Endodermal cell (in vitro differentiated cells): ENCODE data around the gene CLCN1. TPM values are rescaled to one million over a fixed set of nuclear protein-coding genes. Genes with fewer than 3 reads are reported as not detected.

Source experiments
- DNase-seq: peaks from one replicate; pipeline ENCODE4 v3.0.0-alpha.2; 2017
- H3K27ac ChIP-seq: 2 replicates; pipeline ENCODE4 v1.5.1; 2013; ENCODE audit warnings: mild to moderate bottlenecking, low read depth, low read length, moderate library complexity
- H3K27me3 ChIP-seq: 2 replicates; pipeline ENCODE4 v1.6.1; 2013; ENCODE audit warnings: mild to moderate bottlenecking, low read length, moderate library complexity; ENCODE audit not compliant: insufficient read depth, control insufficient read depth, poor library complexity, severe bottlenecking
- H3K36me3 ChIP-seq: 2 replicates; pipeline ENCODE4 v1.7.0; 2013; ENCODE audit warnings: mild to moderate bottlenecking, low read length, moderate library complexity; ENCODE audit not compliant: control insufficient read depth, insufficient read depth
- H3K4me1 ChIP-seq: one replicate; pipeline ENCODE4 v1.7.0; 2013; ENCODE audit warnings: low read length; ENCODE audit not compliant: control insufficient read depth, insufficient read depth
- H3K4me3 ChIP-seq: 2 replicates; pipeline ENCODE4 v1.5.1; 2013; ENCODE audit warnings: mild to moderate bottlenecking, low read length, moderate library complexity
- H3K9ac ChIP-seq: 2 replicates; pipeline ENCODE4 v1.6.1; 2013; ENCODE audit warnings: mild to moderate bottlenecking, low read length, moderate library complexity; ENCODE audit not compliant: poor library complexity, severe bottlenecking; ENCODE audit errors: extremely low read depth
- H3K9me3 ChIP-seq: 2 replicates; pipeline ENCODE4 v1.6.1; 2013; ENCODE audit warnings: mild to moderate bottlenecking, low read length, moderate library complexity; ENCODE audit not compliant: control insufficient read depth
- H3K27ac Mint-ChIP-seq: 2 replicates; pipeline ENCODE4 v1.8.0; 2020; ENCODE audit warnings: mixed read lengths
- H3K27me3 Mint-ChIP-seq: 2 replicates; pipeline ENCODE4 v1.8.0; 2021; ENCODE audit warnings: mild to moderate bottlenecking, mixed read lengths; ENCODE audit not compliant: insufficient read depth
- H3K36me3 Mint-ChIP-seq: 2 replicates; pipeline ENCODE4 v1.8.0; 2020; ENCODE audit warnings: low read depth, mixed read lengths
- H3K4me1 Mint-ChIP-seq: 2 replicates; pipeline ENCODE4 v1.8.0; 2020; ENCODE audit warnings: mixed read lengths
- H3K4me3 Mint-ChIP-seq: 2 replicates; pipeline ENCODE4 v1.8.0; 2020; ENCODE audit warnings: mild to moderate bottlenecking, moderate library complexity, mixed read lengths
- H3K9me3 Mint-ChIP-seq: 2 replicates; pipeline ENCODE4 v1.8.0; 2020; ENCODE audit warnings: mild to moderate bottlenecking, mixed read lengths
- CTCF ChIP-seq: fragments of 200-600 bp; sonication (generic); conservative IDR thresholded peaks from 2 replicates; pipeline ENCODE4 v1.5.0; 2021; ENCODE audit warnings: antibody characterized with exemption, mild to moderate bottlenecking
- WGBS, 2 experiments: methylation state at CpG; one replicate each; pipeline versions ENCODE4 v1.1.5 to v1.1.7; 2013; ENCODE audit warnings: missing lambda C conversion rate in 2 of 2, mixed read lengths in 1 of 2; ENCODE audit not compliant: insufficient coverage in 1 of 2, insufficient read length in 1 of 2; 5-methylcytosine and 5-hydroxymethylcytosine counted together
- total RNA-seq, 2 donors: library from RNA; stranded (reverse); fragmentation: NEBNext Ultra II Directional in 1 of 2; extraction: Animal tissue kit (Norgen Biotek cat#: 25700) in 1 of 2; gene quantifications; 2 replicates in 1 of 2; 3 replicates in 1 of 2; pipeline ENCODE4 v1.2.1, GENCODE V29; 2021

The CLCN1 gene
- total RNA-seq, 2 donors from 2014 or later, result 0.53 TPM; not detected in 1

- DNase-seq, result peak; percentile 49
- Histone ChIP-seq H3K4me1 (peaks cover 10% of the 10 kb centered on the region), H3K9ac (no peak overlapping the region), H3K27me3 (no peaks in the 10 kb centered on the region), H3K4me3 (no peak overlapping the region), H3K27ac (no peak overlapping the region), H3K36me3 (peaks cover 81% of the 10 kb centered on the region), H3K9me3 (no peaks in the 10 kb centered on the region)
- Mint-ChIP-seq H3K4me3 (no peak overlapping the region), H3K36me3 (peaks cover 33% of the 10 kb centered on the region), H3K4me1 (peaks cover 5% of the 10 kb centered on the region), H3K27ac (no peak overlapping the region), H3K9me3 (no peaks in the 10 kb centered on the region), H3K27me3 (no peaks in the 10 kb centered on the region)
- 91 to 95% methylated on average over 8 to 19 of the region's 19 CpGs for whole genome bisulfite sequencing, 2 experiments
- no peak for TF ChIP-seq CTCF
These were observed 70.2 kb downstream of the CLCN1 start for GRCh38 chr7:143385891-143386781.

DNA sequence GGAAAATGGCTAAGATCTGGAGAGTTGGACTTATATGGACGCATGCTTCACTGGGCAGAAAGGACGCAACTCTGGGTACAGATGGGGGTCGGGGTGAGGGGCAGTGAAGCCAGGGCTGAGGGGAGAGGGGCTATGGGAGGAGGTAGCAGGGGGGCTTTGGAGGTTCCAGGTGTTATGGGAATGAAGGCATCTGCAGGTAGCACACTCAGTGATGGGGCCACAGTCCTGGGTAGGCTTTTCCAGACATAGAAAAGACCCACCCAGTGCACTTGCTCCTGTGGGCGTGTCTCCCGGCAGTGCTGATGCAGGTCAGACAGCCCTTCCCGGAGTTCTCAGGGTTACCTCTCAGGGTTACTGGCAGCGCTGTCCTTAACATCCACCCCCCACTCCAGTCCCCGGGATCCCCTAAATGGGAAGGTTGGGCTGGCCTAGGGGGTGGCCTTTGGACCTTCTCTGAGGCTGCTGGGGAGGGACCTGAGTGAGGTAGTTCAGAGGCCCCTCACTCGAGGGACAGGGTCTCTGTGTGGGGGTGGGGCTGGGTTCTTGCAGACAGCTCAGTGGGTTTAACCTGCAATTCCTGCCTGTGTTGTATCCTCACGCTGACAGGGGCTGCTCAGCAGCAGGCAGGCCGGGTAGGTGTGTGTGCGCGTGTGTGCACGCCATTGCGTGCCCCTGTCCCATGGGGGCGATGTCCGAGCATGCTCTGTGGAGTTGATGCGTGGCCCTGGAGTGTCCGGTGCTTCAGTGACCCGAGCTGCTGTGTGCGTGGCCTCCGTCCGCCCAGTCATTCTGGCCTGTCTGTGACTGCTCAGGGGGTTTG, 71.5 kb downstream of the CLCN1 start:
- no peak overlapping the region for H3K9ac ChIP-seq
- Mint-ChIP-seq H3K9me3 (no peaks in the 10 kb centered on the region), H3K4me1 (peaks cover 5% of the 10 kb centered on the region), H3K27ac (peak overlapping the region; percentile 81), H3K4me3 (no peak overlapping the region), H3K36me3 (peaks cover 43% of the 10 kb centered on the region), H3K27me3 (no peaks in the 10 kb centered on the region)
- peaks cover 90% of the 10 kb centered on the region for H3K36me3 ChIP-seq
- no peak overlapping the region for H3K27ac ChIP-seq
- no peaks in the 10 kb centered on the region for H3K9me3 ChIP-seq
- DNase-seq, result peak; percentile 72
- no peak overlapping the region for H3K4me3 ChIP-seq
- peaks cover 10% of the 10 kb centered on the region for H3K4me1 ChIP-seq
- no peaks in the 10 kb centered on the region for H3K27me3 ChIP-seq
- 93 to 94% methylated on average over 13 to 23 of the region's 23 CpGs for WGBS, 2 experiments
- TF ChIP-seq CTCF, result peak; percentile 61

DNA sequence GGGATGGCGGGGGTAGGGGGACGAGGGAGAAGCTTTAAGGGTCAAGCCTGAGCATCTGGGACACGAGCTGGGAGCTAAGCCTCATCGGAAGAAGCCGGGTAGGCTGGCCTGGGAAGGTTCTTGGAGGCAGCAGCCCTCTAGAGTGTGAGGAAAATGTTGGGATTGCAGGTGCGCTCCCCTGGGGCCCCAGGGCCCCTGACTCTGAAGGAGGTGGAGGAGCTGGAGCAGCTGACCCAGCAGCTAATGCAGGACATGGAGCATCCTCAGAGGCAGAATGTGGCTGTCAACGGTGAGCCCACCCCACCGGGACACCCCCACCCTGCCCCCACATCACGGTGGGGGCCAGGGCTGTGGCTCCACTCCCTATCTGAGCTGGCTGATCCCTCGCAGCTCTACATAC, 72.1 kb downstream of the CLCN1 start:
- Histone ChIP-seq H3K27ac (no peak overlapping the region), H3K27me3 (no peaks in the 10 kb centered on the region), H3K4me1 (peaks cover 8% of the 10 kb centered on the region), H3K36me3 (peaks cover 86% of the 10 kb centered on the region), H3K4me3 (no peak overlapping the region), H3K9me3 (no peaks in the 10 kb centered on the region), H3K9ac (no peak overlapping the region)
- DNase-seq, result no peak
- no peak for TF ChIP-seq CTCF
- WGBS, 2 experiments, result 91 to 100% methylated on average over 5 to 10 of the region's 10 CpGs
- Mint-ChIP-seq H3K27ac (peak overlapping the region; percentile 81), H3K4me1 (no peaks in the 10 kb centered on the region), H3K9me3 (no peaks in the 10 kb centered on the region), H3K4me3 (no peak overlapping the region), H3K36me3 (peaks cover 44% of the 10 kb centered on the region), H3K27me3 (no peaks in the 10 kb centered on the region)
